Liver (tissue), 3 donors: ENCODE measurements around the gene LYPD4.

Experiments
- EGR1 ChIP-seq, 2 donors: IDR thresholded peaks; 2 replicates each; pipeline ENCODE4 v1.6.1; 2016 to 2018; ENCODE audit warnings: antibody characterized with exemption in 2 of 2, low read depth in 2 of 2
- RXRA ChIP-seq, 2 donors: IDR thresholded peaks; 2 replicates each; pipeline ENCODE4 v1.6.1; 2017 to 2018; ENCODE audit warnings: antibody characterized with exemption in 2 of 2, mild to moderate bottlenecking in 1 of 2
- TF ChIP-seq, protein P1 (sequence below): fragments of 150-350 bp; IDR thresholded peaks from 2 replicates; pipeline ENCODE4 v1.5.1; 2017; ENCODE audit warnings: improper control_type of control experiment, low read depth, low read length; ENCODE audit not compliant: missing input control
- donor health status: healthy.
- donor health status: healthy.

DNA sequence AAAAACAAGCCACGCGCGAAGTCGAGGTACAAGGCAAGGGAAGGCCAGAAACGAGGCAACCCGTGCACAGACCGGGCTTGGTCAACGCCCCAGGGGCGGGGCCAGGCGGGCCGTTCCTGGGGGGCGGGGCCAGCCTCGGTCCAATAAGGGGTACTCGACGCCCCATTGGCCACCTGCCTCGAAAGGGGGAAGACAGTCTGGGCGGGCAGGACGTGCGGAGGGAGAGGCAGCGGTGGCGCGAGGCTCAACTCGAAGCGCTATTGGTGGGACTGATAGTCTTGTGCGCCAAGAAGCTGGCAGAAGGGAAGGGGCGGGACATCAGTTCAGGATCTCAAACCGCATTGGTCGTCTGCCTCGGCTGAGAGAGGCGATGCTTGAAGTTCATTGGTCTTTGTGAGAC, at the start of gene LYPD4:
- TF ChIP-seq RXRA (IDR thresholded peaks at IDR 0.05), result no peak
- no peak for TF ChIP-seq EGR1 (IDR thresholded peaks at IDR 0.05; ENCODE audit: low read depth in 2 of 2)
- TF ChIP-seq, protein P1, sequence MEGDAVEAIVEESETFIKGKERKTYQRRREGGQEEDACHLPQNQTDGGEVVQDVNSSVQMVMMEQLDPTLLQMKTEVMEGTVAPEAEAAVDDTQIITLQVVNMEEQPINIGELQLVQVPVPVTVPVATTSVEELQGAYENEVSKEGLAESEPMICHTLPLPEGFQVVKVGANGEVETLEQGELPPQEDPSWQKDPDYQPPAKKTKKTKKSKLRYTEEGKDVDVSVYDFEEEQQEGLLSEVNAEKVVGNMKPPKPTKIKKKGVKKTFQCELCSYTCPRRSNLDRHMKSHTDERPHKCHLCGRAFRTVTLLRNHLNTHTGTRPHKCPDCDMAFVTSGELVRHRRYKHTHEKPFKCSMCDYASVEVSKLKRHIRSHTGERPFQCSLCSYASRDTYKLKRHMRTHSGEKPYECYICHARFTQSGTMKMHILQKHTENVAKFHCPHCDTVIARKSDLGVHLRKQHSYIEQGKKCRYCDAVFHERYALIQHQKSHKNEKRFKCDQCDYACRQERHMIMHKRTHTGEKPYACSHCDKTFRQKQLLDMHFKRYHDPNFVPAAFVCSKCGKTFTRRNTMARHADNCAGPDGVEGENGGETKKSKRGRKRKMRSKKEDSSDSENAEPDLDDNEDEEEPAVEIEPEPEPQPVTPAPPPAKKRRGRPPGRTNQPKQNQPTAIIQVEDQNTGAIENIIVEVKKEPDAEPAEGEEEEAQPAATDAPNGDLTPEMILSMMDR, result no peak
